Right lobe of liver (tissue), 4 donors: ENCODE data around the gene KLHL24.

Experiments
- POLR2A ChIP-seq: fragments of 450-650 bp; IDR thresholded peaks from one replicate; pipeline ENCODE4 v1.6.1; 2017; ENCODE audit warnings: antibody characterized with exemption, mild to moderate bottlenecking
- TF ChIP-seq, protein P1 (sequence below), 4 donors: fragments of 200-600 bp in 3 of 4; fragments of 450-650 bp in 1 of 4; IDR thresholded peaks; one replicate each; pipeline versions ENCODE4 v1.5.1 to v1.8.0; 2016 to 2022; ENCODE audit warnings: antibody characterized with exemption in 4 of 4, mild to moderate bottlenecking in 2 of 4
- donor health status: DM: no; HTN: no; CAD: no.
- donor health status: DM: no; HTN: no; CAD: no.
- donor health status: DM: no; HTN: yes; CAD: no.

DNA sequence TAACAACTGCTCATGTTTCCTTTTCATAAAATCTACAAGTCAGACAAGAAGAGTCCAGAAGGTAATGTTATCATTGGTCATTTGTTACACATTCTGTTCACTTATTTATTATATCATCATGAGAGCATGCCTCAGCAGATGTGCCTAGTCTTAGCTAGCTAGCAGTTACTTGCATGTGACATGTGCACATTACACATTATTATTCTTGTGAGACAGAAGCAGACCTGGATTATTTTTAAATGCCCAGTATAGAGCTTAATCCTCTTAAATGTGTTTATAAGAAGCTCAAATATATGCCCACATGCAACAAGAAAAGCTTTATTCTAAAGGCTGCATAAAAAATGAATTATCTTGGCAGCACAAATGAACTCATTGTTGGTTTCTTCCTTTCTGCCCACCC lies 74.8 kb downstream of the KLHL24 start:
- TF ChIP-seq, protein P1, sequence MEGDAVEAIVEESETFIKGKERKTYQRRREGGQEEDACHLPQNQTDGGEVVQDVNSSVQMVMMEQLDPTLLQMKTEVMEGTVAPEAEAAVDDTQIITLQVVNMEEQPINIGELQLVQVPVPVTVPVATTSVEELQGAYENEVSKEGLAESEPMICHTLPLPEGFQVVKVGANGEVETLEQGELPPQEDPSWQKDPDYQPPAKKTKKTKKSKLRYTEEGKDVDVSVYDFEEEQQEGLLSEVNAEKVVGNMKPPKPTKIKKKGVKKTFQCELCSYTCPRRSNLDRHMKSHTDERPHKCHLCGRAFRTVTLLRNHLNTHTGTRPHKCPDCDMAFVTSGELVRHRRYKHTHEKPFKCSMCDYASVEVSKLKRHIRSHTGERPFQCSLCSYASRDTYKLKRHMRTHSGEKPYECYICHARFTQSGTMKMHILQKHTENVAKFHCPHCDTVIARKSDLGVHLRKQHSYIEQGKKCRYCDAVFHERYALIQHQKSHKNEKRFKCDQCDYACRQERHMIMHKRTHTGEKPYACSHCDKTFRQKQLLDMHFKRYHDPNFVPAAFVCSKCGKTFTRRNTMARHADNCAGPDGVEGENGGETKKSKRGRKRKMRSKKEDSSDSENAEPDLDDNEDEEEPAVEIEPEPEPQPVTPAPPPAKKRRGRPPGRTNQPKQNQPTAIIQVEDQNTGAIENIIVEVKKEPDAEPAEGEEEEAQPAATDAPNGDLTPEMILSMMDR (IDR thresholded peaks at IDR 0.05) = no peak
- TF ChIP-seq POLR2A = no peak
